Pulmonary artery endothelial cell (primary cell): Measurements from ENCODE around the gene BAHCC1. TPM values are rescaled to one million over a fixed set of nuclear protein-coding genes. Genes with fewer than 3 reads are reported as not detected.
"Not testable (repeated sequence)": the region's sequence is repeated elsewhere in the genome, so short reads cannot be mapped to it uniquely, and the experiment has no call there.

Experiments
- DNase-seq: peaks from one replicate; pipeline ENCODE4 v3.0.0-alpha.2; 2011; ENCODE audit warnings: low read depth, low spot score
- total RNA-seq: library from RNA; depleted of rRNA; stranded (reverse); fragments of >200 nt; gene quantifications from 2 replicates; pipeline ENCODE4 v1.2.3, GENCODE V29; 2014

The BAHCC1 gene
- total RNA-seq, 1 donor from 2014 or later, result 2.8 TPM

DNA sequence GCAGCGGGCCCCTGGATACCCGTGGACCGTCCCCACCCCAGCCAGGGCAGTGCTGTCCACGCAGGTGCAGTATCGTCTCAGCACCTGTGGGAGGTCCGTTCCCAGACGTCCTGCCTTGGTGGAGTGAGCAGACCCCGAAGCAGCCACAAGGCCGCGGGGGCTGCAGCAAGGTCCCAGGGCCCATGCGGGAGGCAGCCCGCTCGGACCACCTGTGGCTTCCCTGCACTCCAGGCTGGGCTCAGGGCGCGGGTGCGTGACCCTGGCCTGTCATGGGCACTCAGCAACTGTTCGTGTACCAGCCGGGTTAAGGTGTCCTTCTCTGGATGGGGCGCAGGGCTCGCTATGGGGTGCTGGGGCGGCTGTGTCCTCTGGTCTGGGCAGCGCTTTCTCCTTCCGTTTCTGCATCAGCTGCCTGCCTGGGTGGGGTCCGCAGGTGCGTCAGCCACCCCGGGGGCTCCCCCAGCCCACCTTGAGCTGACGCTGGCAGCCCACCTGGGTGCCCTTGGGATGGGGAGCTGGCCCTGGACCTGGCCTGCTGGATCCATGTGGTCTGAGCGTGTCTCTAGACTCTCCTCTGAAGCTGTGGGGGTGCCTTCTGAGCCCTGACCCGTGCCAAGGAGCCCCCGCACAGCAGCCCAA is 18.4 kb downstream of the BAHCC1 start:
- no peak for DNase-seq

DNA sequence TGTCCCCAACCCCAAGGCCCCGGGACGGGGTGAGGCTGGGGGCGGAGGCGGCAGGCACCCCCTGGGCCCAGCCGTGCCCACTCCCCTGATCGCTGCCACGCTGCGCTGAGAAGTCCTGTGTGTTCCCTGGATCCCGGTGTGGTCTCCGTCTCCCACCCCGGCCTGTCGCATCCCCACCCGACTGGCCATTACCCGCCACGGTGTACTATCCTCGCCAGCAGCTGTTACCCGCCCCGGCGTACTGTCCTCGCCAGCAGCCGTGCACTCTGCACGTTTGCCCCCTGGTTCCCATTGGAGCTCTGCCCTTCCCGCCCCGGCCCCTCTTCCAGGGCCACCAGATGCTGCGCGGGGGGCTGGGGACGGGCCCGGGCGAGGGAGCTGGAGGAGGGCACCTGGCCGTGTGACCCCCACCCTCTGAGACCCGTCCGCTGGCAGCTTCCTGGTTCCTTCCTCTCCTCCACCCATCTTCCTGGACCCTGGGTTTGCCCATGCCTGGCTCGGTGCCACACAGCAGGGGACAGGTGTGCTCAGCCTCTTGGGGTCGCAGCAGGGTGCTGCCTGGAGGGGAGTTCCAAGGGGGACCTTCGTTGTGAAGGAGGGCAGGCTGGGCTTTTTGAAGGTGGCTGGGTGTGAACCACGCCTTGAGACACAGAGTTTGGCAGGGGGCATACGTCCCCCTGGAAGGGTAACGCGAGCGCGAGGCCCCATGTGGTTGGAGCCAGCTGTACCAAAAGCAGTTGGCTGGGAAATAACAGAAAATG is 19.7 kb downstream of the BAHCC1 start:
- no peak for DNase-seq

DNA sequence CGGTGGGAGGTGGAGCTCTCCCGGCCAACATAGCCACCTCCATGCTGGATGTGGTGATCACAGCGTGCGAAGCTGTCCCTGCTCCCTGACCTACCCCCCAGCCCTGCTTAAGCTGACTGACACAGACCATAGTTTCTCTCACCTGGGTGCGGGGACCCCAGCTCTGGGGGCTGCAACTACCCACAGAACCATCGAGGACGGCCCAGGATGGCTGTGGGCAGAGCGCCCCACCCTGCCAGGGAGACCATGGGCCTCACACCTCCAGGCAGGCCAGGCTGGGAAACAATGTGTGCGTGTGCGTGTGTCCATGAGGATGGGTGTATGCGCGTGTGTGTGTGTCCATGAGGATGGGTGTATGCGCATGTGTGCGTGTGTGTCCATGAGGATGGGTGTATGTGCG is 20.4 kb downstream of the BAHCC1 start:
- no peak for DNase-seq

DNA sequence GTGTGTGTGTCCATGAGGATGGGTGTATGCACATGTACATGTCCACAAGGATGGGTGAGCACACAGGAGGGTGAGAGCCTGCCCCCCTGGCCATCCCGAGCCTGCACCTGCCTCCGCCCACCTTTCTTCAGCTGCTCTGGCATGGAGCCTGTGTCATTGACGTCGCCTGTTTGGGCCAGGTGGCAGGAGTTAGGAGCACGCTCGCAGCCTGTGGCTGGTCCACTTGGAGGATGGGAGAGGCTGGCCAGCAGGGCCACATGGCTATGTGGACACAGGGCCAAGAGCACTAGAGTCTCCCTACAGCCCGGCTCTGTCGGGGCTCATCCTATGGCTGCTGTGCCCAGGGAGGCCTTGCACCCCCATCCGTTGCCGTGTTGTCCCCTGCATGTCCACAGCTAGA is 21.4 kb downstream of the BAHCC1 start:
- no peak for DNase-seq

DNA sequence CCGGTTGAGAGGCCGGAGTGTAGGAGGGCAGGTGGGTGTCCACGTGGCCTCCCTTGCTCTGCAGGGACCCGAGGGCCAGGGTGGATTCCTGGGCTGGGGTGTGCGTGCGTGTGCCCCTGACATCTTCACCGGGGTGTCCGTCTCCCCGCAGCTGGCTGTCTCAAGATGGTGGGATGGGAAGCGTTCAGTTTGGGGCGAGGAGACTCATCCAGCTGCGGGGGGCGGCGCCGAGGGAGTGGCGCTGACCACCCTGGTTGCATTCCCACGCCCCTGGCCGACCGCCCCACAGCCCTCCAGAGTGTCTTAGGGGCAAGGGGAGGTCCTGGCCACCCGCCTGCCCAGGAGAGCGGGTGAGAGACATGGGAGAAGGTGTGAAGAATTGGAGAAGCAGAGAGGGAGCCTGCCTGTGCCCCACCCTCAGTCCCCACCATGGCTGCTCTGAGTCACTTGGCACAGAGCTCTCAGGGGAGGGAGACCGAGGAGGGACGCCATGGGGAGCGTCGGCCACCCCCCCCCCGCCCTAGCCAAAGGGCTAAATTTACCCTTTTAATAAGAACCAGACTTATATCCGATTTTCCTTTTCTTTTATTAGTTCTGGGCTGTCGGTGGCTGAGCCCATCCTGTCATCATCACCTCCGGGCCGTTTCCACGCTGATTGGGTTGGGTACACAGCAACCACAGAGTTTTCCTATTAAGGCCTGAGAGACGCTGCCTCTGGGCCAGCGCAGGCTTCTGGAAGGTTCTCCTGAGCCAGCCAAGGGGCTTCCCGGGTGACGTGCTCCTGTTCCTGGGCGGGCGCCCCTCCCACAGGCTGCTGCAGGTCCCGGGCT is 22.0 kb downstream of the BAHCC1 start:
- DNase-seq, result no peak

DNA sequence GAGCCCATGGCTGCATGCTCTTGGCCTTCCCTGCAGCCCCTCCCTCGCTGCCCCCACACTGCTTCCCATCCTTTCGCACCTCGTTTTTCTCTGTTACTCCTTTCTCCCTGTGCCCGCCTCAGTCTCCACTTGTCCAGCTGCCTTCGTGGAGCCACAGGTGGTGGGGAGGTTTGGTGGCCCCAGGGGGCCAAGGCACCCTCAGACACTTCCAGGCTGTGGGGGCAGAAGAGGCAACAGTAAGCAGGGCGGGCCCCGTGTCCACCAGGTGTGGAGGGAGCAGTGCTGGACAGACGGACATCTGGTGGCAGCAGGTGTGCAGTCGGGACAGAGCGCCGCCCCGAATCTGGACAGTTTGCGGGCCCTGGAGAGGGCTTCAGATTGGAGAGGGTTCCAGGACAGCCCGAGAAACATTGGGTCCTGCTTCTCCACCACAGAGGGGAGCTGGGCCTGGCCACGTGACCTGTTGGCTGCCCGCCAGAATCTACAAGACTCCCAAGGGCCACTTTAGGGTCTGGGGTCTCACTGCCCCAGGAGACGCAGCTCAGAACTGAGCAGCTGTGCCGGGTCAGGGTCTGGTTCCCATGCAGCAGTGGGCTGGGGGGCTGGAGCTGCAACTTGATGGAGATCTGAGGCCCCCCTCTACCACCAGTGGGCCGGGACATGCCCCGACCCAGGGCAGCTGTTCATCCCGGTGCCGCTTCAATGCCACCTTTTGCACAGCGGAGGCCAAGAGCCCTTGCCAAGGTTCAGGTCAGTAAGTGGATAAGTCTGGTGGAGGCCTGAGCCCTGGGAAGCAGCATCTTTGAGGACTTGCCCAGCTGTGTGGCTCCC is 22.8 kb downstream of the BAHCC1 start:
- no peak for DNase-seq

DNA sequence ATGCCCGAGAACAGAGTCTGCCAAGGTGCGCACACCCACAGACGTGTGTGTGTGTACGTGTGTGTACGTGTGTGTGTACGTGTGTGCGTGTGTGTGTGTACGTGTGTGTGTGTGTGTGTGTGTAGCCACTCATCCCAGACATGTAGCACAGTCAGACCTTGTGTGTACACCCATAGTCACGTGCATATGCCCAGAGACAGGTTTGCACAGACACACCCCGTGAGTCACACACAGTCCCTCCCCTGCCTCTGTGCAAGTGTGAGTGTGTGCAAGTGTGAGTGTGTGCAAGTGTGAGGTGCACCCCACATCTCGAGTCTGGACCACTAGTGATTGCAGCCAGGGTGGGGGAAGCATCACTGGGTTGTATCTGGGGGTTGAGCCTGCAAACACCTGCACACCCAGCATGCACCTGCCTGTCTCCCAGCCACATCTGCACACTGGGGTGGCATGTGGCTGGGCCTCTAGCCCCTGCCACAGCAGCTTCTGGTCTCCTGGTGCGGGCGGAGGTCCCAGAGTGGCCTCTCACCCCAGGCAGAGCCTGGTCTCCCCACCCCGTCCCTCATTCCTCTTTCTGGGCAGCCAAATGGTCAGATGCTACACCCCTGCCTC is 23.6 kb downstream of the BAHCC1 start:
- DNase-seq, result no peak

DNA sequence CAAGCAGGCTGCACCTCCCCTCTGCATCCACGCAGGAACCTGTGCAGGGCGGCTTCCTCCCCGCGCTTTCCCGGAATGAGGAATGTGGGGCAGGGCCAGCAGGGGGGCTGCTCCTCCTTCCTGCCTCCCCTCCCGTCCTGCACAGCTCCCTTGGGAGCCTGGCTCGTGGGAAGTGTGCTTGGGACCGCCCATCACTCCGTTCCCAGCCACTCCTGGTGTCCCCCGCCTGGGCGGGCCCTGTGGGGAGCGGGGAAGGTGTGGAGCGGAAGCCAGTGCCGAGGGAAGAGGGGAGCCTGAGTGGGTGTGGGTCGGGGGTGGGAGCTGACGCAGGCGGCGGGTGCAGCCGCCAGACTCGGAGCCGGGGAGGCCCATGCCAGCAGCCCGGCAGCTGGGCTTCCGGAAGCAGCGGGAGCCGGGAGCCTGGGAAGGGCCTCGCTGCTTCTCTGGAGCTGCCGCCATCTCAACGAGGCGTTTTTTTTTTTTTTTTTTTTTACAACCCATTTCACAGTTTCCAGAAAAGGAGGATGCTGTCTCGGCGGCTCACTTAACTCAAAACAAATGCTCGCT is 24.1 kb downstream of the BAHCC1 start:
- no peak for DNase-seq

DNA sequence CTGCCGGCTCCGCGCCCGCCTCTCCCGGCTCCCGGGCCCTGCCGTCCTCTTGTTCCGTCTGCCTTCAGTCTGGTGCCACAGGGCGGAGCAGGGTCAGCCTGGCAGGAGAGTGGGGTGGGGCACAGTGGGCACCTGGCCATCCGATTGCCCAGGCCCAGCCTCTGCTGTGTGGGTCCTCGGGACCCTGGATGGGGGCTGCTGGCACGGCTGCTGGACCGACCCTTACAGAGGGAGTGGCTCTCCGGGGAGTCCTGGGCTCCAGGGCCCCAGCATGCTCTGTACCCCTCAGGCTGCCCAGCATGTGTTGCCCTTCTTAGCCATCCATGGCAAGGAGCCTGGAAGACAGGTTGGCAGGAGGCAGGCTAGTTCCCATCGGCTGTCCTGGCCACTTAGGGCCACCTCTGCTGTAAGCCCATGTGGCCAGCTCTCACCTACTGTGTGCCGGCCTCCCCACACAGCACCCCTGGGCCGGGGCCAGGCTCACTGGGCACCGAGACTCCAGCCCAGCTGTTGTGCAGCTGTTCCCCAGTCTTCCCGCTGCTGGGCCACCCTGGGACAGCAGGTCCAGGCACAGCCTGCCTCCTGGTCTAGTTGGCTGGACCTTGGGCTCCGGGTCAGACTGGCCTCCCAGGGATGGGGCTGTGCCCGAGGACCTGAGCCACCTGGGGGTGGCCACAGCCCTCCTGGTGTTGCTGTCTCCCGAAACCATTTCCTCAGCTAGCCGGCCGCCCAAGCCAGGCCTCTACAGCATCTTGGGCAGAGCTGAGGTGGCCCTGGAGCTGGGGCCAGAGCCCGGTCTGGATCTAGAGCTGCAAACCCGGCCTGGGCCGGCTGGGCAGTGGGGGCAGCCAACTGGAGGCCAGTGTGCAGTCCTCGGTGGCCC is 24.9 kb downstream of the BAHCC1 start:
- DNase-seq, result no peak

DNA sequence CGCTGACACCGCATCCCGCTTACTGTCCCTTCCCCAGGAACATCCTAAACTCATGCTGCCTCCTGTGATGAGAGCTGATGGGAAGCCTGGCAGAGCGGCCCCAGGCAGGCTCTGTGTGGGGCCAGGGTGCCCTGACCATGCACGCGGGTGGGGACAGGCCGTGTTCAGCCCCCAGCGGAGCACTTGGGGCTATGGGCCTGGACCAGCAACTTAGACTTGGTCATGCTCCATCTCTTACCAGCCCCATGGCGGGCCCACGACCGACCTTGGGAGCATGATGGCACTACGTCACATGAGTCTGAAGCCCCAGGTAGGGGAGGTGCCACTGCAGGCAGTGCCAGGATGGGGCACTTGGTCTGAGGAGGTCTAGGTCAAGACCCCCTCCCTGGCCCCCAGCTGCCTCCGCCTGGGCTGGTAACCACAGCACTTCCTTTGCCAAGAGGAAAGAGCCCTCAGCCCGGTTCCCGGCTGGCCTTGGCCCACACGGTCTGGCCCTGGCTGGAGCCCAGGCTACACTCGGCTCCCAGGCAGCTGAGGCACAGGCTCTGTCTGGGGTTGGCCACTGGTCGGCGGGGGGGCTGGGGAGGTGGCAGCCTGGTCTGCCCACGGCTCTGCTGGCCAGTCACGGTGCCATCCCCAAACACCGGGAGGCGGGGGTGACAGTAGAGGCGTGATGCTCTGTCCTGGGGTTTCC is 25.7 kb downstream of the BAHCC1 start:
- no peak for DNase-seq

DNA sequence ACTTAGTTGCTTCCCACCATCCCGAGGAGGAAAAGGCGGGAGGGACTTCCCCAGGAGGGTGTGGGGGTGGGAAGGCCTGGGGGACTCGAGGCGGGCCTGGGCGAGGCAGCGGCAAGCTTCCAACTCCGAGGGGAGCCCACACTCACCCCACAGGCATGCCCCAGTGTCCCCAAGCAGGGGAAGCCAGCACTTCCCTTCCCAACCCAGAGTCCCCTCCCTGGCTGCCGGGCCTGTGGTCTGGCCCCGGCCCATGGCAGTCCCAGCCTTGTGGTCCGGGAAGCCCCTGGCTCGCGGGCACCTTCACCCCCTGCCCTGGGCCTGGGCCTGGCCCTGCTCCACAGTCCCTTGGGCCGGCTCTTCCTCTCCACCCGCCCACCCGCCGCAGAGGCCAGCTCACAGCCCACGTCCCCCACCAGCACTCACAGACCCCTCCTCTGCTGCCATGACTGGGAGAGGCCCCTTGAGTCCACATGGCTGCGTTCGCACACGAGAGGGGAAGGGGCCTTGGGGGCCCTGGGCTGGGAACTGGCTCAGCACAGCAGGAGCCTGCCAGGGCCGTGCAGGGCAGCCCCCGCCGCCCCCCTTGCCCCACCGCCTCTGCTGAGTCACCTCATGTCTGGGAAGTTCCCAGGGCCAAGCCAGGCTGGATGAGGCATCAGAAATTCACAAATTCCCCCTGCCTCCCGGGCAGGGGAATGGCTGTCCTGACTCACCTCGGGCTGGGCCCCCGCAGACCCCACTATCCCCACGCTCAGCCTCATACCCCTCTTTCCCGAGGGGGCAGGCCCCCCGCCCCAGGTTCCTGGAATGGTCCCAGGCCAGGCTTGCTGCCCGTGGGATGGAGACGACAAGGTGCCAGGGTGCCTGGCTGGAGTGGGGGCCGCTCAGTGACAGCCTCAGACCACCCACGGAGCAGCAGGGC is 27.8 kb downstream of the BAHCC1 start:
- peak; percentile 71 for DNase-seq

DNA sequence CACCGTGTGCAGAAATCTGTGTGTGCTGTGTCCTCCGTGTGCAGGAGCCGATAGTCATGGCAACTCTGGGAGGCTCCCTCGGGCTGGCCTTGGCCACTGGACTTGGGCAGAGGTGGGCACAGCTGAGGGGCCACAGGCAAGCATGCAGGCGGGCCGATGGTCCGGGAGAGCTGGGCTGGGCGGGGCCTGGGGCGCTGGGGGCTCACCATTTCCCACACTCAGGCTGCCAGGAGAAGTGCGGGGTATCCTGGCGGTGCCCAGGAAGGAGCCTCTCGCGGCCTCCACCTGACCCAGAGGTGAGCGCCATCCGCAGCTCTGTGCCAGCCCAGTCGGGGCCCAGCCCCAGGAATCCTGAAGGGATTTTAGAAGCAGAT is 28.4 kb downstream of the BAHCC1 start:
- no peak for DNase-seq

DNA sequence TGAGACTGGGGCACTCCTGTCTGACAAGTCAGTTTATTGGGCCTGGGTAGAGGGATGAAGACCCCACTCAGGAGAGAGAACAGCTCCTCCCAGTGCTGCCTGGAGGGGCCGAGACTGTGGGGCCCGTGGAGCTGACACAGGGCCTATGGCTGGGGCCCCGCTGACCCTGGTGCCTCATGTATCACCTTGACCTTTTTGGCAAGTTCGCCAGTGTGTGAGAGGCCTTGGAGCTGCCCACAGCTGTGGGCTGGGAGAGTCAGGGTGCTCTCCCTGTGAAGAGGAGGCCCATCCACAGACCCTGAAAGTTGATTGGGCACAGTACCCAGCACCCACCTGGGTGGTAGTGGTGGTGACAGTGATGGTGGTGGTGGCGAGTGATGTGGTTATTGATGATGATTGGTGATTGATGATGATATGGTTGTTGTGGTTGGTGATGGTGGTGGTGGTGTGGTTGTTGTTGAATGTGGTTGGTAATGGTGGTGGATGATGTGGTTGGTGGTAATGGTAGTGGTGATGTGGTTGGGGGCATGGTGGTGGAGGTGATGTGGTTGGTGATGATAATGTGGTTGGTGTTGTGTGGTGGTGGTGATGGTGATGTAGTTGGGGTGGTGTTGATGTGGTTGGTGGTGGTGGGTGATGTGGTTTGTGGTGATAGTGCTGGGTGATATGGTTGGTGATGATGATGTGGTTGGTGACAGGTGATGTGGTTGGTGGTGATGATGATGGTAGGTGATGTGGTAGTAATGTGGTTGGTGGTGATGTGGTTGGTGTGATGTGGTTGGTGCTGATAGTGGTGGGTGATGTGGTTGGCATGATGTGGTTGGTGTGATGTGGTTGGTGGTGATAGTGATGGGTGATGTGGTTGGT is 29.1 kb downstream of the BAHCC1 start:
- DNase-seq, result no peak

DNA sequence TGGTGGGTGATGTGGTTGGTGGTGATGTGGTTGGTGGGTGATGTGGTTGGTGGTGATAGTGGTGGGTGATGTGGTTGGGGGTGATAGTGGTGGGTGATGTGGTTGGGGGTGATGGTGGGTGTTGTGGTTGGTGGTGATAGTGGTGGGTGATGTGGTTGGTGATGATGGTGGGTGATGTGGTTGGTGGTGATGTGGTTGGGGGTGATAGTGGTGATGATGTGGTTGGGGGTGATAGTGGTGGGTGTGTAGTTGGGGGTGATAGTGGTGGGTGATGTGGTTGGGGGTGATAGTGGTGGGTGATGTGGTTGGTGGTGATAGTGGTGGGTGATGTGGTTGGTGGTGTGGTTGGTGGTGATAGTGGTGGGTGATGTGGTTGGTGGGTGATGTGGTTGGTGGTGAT is 29.8 kb downstream of the BAHCC1 start:
- not testable (repeated sequence) for DNase-seq

DNA sequence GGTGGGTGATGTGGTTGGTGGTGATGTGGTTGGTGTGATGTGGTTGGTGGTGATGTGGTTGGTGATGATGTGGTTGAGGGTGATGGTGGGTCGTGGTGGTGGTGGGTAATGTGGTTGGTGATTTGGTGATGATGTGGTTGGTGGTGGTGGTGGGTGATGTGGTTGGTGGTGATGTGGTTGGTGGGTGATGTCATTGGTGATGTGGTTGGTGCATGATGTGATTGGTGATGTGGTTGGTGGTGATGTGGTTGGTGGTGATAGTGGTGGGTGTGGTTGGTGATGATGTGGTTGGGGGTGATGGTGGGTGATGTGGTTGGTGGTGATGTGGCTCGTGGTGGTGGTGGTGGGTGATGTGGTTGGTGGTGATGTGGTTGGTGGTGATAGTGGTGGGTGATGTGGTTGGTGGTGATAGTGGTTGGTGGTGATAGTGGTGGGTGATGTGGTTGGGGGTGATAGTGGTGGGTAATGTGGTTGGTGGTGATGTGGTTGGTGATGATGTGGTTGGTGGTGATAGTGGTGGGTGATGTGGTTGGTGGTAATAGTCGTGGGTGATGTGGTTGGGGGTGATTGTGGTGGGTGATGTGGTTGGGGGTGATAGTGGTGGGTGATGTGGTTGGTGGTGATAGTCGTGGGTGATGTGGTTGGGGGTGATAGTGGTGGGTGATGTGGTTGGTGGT is 30.6 kb downstream of the BAHCC1 start:
- DNase-seq, result not testable (repeated sequence)

DNA sequence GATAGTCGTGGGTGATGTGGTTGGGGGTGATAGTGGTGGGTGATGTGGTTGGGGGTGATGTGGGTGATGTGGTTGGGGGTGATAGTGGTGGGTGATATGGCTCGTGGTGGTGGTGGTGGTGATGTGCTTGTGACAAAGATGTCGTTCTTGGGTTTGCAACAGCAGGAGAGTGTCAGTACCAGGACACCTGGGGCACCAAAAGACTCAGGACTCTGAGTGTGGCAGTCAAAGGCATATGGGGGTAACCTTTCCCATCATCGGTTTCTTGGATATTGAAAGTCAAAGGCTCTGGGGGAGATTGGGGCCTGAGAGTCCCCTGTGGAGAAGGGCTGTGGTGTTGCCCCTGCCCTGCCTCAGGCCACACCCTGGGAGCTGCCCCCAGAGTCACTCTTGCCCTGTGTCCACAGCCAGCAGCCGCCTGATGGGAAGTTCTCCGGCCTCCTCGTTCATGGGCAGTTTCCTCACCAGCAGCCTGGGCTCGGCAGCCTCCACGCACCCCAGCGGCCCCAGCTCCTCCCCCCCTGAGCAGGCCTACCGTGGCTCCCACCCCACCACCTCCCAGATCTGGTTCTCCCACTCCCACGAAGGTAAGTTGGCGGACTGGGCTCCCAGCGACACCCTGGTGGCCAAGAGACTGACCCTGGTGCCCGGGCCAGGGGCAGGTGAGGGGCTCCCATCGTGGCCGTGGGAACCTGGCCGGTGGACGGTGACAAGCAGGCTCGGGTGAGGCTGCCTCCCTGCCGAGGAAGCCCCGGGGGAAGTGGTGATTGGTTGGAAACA is 31.3 kb downstream of the BAHCC1 start:
- DNase-seq, result no peak
